NCI-H1092 (cell line): Measurements from ENCODE around the gene MYO15B.

Experiments used
- DNase-seq: peaks from one replicate; lab custom pipeline; 2025; lab: John Stamatoyannopoulos, UW

MYO15B gene

DNA sequence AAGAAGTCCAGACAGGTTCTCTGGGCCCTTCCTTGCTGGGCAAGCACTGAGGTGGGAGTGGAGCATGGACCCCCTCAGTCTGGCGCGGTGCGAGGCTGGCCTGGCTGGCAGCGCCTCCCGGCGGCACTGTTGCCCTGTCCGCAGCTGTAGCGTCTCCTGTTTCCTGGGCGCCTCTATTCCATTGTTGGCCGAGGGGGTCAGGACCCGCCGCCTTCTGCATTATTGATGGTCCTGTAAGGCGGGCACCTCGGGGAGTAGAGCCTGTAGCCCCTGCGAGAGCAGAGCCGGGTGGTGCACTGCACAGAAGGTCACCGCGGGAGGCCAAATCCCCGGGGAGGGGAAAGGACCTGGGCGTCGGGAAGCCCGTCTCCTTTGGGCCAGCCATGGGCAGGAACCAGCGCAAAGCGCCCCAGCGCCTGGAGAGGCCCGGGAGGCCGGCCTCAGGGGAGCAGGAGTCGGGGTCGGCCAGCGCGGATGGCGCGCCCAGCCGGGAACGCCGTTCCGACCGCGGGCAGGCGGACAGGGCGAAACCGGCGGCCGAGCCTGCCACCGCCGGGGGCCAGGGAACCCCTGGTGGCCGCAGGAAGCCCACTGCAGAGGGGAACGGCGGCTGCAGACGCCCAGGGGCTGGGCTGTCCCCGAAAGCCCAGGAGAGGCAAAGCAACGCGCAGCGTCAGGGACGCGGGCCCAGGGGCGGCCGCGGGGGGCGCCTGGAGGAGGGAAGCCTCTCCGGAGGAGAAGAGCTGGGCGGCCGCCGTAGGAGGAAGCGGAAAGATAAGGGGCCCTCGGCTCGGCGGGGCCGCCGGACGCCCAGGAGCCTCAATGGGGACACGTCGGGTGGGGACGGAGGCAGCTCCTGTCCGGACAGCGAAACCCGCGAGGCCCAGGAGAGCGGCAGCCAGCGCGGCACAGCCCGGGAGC, at the start of gene MYO15B:
Gene MYO15B, plus strand, starts transcription at position 126 of the 921 bp plus-strand sequence. Its CDS starts 258 bp downstream, at position 384.
- DNase-seq, result peak; percentile 55

DNA sequence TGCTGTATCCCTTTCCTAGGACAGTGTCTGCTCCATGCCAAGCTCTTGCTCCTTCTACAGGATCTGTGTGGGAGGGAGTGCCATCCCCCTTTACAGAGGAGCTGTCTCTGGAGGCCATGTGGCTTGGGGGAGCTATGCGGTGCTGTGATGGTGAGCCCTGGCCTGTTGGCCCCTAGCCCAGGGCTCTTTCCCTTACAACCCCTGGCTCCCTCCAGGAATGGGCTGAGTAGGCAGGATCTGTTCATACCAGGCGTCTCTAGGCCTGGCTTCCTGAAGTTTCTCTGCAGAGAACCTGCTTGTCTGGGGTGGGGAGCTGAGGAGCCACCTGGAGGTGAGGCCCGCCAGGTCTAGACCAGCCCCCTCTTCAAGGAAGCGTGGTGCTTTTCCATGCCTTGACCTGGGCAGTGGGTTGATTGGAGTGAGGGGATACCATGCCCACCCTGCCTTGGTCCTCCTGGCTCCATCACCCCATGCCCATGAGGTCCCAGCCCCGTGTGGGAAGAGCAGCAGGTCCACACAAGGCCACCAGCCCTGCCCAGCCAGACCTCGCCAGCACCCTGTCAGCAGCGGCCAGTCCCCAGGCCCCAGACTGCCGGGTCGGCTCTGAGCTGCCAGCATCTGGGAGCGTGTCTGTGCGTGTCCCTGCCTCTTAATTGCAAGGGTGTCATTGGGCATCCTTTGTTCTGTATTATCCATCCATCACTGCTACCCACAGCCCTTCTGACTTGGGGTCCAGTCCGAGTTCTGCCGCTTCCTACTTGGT, 47.5 kb upstream of the MYO15B start:
- no peak for DNase-seq

DNA sequence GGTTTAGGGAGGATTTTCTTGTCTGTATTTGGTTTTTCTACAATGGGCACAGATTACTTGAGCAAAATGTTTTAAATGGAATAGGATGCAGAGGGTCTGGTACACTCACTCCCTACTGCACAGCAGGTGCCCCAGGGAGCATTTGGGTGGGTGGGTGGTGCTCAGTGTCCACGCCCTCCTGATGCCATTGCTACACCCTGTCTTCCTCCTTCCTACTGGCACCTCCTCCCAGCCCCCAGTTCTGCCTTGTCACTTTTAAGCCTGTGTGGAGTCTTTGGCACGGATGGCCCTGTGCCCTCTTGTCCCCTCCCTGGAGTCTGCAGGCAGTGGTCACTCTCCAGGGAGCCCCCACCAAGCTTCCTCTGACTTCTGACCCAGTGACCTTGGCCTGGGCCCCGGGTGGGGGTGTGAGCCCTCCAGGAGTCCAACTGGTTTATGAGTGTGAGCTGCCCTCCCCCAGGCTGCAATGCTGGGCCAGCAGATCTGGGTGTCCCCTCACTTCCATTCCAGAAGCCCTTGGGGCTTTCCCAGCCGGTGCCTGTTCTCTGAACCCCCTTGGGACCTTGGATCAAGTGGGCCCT, 46.6 kb upstream of the MYO15B start:
- no peak for DNase-seq

DNA sequence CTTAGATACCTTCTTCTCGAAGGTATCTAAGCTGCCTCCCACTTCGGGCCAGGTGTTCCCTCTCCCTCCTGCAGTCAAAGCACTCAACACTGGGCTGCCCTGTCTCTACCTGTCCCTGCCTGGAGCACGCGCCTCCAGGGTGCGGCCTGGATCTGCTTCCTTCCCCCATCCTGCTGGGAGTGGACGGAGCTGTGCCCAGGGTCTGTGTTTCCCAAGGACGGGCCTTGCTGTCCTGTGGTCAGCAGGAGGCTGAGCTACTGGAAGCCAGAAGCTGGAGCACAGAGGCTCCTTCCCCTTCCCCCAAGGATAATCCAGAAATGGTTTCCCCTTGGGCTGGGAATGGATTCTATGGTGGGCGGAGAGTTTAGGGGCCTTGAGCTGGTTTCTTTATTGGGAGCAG, 45.4 kb upstream of the MYO15B start:
- no peak for DNase-seq

DNA sequence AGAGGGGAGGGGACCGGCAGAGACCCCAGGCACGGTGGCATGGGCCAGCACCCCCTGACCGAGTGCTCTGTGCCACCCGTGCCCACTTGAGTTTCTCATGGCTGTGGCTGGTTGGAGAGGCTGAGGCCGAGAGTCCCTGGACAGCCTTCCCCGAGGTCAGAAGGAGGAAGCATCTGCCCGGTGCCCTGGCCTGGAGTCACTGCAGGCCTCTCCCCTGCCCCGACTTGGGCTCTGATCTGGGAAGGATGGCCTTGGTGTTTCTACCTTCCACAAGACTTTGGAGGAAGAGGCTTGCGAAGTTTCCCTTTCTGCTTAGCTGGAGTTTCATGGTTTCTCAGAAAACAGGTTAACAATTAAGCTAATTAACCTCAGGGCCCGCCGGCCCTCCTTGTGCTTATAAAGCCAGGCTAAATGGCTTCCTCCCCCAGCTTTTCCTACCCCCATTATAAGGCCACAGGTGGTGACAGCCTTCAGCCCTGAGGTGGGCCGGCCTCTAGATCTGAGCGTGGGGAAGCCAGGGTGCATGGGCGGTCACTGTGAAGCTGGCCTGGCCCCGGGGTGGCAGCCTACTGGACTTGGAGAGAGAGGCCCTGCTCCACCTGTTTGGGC, 44.8 kb upstream of the MYO15B start:
- DNase-seq, result no peak

DNA sequence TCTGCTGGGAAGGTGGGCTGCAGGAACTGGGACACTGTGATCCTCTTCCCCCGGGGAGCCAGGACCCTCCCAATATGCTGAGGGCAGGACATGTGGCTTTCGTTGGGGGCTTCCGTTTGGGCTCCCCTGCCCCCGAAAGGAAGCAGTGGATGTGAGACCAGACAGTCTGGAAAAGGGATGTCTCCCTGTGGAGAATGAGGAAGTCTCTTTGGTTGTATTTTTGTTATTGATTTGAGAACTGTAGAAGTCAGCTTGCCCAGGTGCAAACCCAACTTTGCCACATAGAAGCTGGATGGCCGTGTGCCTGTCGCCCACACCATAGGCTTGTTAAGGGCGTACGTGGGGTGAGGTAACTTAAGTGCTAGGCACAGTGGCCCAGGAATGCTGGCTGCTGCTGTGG, 43.4 kb upstream of the MYO15B start:
- DNase-seq, result no peak

DNA sequence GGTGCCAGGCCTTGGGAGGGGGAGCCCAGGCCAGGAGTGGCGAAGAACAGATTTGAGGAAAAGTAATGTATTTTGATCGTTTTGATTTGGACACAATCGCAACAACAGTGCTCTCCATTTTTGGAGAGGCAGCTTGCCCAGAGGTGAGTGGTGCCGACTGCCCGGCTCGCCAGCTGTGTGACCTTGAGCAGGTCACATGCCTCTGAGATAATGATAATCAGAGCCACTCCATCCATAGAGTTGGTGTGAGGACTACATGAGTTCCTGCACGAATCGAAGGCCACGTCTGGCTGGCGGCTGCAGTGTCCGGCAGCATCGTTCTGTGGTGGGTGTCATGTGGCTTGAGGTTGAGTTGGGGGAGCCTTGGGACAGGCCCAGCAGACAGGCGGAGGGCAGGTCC, 41.4 kb upstream of the MYO15B start:
- DNase-seq, result no peak

DNA sequence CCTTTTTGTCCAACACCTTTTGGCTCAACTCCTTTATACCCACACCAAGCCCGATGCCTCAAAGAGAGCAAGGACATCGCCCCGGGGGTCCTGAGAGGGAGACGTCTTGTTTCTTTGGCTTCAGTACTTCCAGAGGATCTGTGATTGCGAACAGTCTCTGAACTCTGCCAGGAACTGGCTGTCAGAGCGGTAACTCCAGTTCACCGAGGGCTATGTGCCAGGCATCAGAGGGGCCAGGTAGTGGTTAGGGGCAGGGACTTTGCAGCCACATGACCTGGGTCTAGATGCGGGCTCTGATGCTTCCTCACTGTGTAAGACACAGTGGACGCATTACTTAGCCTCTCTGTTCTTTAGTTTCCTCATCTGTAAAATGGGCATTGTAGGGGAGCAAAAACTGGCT, 40.5 kb upstream of the MYO15B start:
- DNase-seq, result no peak

DNA sequence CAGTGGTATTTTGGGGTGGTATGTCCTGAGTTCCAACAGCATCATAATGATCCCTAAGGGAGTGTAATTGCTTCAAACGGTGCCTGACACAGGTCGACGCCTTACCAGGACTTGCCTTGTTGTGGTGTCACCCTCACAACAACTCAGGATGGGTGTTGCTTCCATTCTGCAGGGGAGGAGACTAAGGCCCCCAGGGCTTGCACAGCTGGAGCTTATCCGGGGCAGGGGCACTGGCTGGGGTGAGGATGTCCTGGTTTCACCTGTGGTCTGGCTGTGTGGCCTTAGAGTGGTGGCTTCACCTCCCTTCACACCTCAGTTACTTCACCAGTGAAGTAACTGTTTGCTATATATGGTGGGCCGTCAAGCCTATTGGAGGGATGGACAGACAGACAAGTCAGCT, 38.8 kb upstream of the MYO15B start:
- no peak for DNase-seq

DNA sequence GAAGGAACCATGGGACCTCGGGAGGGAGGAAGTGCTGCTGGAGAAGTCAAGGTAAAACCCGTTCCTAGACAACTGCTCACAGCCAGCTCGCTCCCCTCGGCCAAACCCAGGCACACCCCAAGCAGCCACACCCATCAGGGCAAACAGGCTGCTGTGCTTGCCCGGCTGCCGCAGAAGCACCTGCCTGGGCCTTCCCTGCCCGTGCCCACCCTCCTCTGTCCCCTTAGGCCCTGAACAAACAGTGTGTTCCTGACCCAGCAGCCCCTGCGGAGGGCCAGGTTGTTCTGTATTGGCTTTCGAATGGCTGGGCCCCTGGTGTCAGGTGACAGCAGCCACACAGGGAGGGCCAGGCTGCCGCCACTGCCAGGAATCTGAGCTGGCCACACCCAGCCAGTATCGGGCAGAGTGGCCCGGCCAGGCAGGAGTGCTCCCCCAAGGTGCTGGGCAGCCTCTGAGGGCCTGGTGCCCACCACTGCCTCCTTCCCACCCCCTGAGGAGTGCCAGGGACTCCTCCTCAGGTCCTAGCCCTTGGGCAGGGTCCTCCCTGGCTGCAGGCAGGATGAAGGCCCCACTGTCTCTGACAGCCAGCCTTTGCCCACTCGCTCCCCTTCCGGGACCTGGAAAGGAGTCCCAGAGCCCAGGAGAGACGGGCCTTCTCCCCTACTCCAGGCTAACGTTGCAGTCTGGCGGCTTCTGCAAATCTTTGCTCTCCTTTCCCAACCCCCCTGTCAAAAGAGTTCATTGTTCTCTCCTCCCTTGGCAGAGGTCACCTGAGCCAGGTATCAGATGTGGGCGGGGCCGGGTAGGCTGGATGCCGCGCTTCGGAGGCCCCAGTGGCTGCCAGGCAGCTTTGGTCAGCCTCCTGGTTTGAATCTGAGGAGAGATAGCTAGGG, 38.1 kb upstream of the MYO15B start:
- DNase-seq, result peak; percentile 52

DNA sequence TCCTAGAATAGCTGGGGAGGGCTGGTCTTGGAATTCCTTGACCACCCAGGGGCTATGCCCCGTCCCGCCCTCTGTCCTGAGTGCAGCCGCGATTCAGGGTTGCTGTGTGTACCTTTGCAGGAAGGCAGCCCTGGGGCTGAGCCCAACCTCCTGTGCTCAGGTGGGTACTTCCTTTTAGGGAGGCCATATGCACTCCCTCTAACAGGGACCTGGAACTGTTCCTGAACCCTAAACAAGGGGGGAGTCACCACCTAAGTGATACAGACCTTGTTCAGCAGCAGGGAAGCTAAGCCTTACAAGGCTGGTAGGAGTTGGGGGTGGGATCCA, 37.5 kb upstream of the MYO15B start:
- no peak for DNase-seq

DNA sequence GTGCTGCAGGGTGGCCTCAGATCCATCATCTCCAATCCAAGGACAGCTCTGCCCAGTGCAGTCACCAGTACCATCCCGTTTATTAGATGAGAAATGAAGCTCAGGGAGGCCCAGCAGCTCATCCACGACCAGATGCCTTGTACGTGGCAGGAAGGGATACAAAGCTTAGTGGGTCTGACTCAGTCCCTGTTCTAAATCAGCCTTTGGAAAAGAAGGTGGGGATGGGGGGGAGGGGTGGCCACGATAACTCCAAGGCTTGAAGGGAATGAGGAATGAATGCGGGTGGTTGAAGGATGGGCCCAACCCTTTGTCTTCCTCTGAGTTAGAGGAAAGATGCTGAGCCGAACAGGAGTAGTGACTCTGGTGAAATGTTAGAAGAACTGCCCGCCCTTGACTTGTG, 36.3 kb upstream of the MYO15B start:
- no peak for DNase-seq

DNA sequence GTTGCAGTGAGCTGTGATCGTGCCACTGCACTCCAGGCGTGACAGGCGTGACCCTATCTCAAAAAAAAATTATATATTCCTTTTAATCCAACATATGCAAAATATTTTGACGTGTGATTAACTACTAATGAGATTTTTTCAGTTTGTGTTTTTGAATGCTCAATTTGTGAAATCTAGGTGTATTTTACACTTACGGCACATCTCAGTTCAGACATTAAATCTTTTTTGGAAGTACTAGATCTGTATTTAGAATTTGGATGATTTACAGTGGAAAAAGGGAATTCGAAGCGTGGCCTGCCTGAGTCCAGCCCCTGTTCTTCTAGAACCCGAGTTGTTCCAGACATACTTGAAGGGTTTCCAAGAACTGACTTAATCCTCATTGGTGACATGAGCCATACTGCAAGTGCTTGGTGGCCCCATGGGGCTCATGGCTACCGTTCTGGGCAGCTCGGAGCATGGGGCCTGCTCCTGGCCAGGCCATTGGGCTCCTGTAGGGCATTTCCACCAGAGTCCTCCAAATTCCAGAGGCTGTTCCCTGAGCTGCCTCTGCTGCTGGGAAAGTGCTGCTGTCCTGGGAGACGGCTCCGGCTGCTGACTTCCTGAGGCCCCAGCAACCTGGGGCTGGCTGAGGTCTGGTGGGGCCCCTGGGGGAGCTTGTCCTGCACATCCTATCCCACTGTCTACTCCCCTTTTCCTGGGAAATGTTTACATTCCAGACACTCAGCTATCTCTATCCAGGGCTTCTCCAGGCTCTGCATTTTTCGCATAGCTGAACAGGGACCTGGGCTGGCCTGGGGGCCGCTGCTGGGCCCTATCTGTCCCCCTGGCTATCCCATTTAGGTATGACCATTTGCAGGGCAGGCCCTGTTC, 34.9 kb upstream of the MYO15B start:
- no peak for DNase-seq

DNA sequence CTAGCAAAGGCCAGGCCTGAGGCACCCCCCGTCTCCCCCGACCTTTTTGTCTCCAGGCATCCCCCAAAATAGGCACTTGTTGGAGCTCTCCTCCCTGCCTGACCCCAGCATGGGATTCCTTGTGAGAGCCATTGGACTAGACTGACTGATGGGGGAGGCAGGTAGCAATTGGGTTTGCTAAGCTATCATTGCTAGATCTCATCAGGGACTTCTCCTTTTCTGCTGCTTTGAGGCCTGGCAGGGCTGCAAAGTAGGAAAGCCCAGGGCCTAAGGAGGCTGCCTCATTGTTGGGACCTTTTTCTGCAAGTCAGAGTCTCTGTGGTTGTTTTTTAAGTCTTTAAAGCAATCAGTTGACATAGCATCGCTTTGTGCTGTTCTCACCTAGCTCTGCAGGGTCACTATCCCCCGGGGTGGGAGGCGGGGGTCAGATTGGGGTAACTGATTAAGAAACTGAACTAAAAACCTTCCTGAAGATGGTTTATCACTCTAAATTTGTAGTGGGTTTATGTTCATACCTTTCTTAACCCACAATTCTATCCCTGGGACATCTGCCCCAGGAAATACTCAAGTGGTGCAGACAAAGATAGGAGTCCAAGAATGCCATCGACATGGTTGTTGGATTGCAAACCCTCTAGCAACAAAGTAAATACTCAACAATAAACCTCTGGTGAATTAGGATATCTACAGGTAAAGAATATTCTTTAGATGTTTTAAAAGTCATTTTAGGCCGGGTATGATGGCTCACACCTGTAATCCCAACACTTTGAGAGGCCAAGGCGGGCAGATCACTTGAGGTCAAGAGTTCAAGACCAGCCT, 34.1 kb upstream of the MYO15B start:
- DNase-seq, result no peak

DNA sequence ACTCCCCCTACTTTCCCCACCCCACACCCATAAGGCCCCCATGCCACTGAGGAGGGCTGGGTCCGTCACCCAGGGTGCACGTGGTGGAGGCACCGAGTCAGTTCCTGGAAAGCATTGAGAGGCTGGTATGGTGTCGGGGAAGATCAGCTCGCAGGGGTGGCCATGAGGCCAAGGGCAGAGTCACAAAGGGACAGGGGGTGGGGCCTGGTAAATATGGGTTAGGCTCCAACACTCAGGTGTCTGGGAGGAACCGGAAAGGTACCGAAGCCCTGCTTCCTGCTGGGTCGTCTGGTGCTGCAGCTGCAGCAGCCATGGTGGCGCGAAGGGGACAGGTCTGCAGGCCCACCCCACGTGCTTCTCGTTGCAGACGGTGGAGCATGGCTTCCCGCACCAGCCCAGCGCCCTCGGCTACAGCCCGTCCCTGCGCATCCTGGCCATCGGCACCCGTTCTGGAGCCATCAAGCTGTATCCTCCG, 31.9 kb upstream of the MYO15B start:
- no peak for DNase-seq

DNA sequence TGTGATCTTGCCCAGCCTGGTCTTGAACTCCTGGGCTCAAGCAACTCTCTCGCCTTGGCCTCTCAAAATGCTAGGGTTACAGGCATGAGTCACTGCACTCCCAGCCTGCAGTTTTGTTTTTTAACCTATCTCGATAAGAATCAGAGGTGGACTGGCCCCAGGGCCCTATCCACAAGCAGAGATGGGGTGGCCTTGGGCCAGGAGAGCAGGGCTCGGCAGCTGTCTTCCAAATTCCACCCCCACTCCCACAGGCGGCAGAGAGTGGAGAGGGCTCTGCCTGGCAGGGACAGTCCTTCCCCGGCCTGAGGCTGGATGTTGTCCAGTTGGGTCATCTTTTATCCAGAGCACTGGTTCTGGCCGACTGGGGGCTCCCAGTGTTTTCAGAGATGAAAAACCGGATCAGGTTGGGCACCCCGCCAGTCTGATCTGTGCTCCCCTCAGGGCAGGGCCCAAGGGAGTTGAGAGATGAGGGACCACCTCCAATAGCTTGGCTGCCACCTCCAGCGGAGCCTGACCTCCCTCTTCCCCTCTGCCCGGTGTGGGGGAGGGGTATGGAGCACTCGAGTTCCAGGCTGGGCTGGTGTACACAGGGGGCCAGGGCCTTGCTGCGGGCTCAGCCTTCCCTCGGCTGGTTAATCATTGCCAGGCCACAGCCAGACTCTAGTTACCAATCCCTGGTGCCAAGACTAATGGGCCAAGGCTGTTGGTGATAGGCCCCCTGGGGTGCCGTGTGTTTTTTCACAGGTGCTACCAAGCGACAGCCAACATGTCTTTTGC, 30.3 kb upstream of the MYO15B start:
- DNase-seq, result peak; percentile 68

DNA sequence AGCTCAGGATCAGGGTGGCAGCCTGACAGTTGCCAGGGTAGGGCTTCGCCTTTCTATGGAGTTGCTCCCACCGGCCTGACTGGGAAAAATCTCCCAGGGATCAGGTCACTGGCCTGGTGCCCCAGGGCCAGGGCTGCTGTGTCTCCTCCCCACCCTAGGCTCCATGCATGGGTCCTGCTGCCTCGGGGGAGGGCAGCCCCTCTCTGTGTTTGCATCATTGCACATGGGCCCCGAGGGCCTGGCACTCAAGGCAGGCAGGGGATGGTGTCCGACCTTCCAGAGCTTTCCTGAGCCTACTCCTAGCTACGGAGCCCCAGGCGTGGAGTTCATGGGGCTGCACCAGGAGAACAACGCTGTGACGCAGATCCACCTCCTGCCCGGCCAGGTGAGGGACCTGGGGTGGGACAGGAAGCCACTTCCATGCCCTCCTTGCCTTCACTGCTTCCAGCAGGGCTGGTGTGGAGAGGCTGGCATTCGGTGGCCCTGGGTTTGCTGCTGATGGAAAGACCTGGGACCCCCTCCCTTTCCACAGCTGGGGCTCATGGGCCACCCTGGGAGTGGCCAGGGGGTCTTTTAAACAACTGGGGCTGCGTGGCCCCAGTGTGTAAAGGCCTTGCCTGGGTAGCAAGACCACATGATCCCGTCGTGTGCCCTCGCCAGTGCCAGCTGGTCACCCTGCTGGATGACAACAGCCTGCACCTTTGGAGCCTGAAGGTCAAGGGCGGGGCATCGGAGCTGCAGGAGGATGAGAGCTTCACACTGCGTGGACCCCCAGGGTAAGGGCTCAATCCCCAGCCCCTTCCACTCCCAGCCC, 29.5 kb upstream of the MYO15B start:
- DNase-seq, result no peak
